HepG2 (cell line): ENCODE measurements around the gene SLC19A1. TPM values are rescaled to one million over a fixed set of nuclear protein-coding genes. Genes with fewer than 3 reads are reported as not detected.
A peak's percentile ranks its signal among the peaks of the same experiment; 100 is the strongest.

ENCODE experiments used
- AGO2 ChIP-seq: fragments of 200-400 bp; formaldehyde crosslinking; optimal IDR thresholded peaks from 2 replicates; pipeline ENCODE3; 2017; ENCODE audit warnings: mild to moderate bottlenecking, low read depth, low read length, moderate library complexity
- BHLHE40 ChIP-seq: IDR thresholded peaks from 2 replicates; pipeline ENCODE4 v1.6.1; 2011; ENCODE audit warnings: low read length, improper control_type of control experiment
- BORCS8-MEF2B ChIP-seq: sonication (generic); formaldehyde crosslinking; IDR thresholded peaks from 2 replicates; pipeline ENCODE4 v1.8.0; 2022; ENCODE audit warnings: mild to moderate bottlenecking, missing genetic modification reagents
- CHCHD3 ChIP-seq: sonication (generic); formaldehyde crosslinking; IDR thresholded peaks from 2 replicates; pipeline ENCODE4 v1.8.0; 2022; ENCODE audit warnings: mild to moderate bottlenecking, missing genetic modification reagents, moderate library complexity
- HMG20B ChIP-seq: conservative IDR thresholded peaks from 2 replicates; pipeline ENCODE4 v1.6.1; 2016; ENCODE audit warnings: missing genetic modification reagents, missing compliant biosample characterization
- KLF15 ChIP-seq: sonication (generic); formaldehyde crosslinking; IDR thresholded peaks from 2 replicates; pipeline ENCODE4 v1.8.1; 2023; ENCODE audit warnings: borderline replicate concordance, mild to moderate bottlenecking, inconsistent platforms, missing genetic modification reagents, mixed read lengths
- KMT2A ChIP-seq: sonication (generic); formaldehyde crosslinking; IDR thresholded peaks from 2 replicates; pipeline ENCODE4 v1.4.0; 2020; ENCODE audit warnings: missing genetic modification reagents
- MEIS1 ChIP-seq: sonication (generic); formaldehyde crosslinking; IDR thresholded peaks from 2 replicates; pipeline ENCODE4 v1.9.0; 2021; ENCODE audit warnings: mild to moderate bottlenecking, missing genetic modification reagents, moderate library complexity, borderline replicate concordance
- NCOA2 ChIP-seq: sonication (generic); formaldehyde crosslinking; IDR thresholded peaks from 2 replicates; pipeline ENCODE4 v1.8.0; 2022; ENCODE audit warnings: inconsistent platforms
- RARA ChIP-seq: IDR thresholded peaks from 2 replicates; pipeline ENCODE4 v1.6.1; 2016; ENCODE audit warnings: missing genetic modification reagents, missing compliant biosample characterization
- RBFOX2 ChIP-seq: fragments of 200-400 bp; formaldehyde crosslinking; IDR thresholded peaks from 2 replicates; pipeline ENCODE4 v1.6.1; 2017; ENCODE audit warnings: low read depth, mild to moderate bottlenecking, low read length
- SKI ChIP-seq: fragments of 450-650 bp; IDR thresholded peaks from one replicate; pipeline ENCODE4 v1.6.1; 2018; ENCODE audit warnings: mild to moderate bottlenecking; ENCODE audit not compliant: partially characterized antibody
- SPEN ChIP-seq: sonication (generic); formaldehyde crosslinking; IDR thresholded peaks from 2 replicates; pipeline ENCODE4 v1.5.1; 2020; ENCODE audit warnings: low read depth, mild to moderate bottlenecking, missing genetic modification reagents
- THAP11 ChIP-seq: IDR thresholded peaks from 2 replicates; pipeline ENCODE4 v1.6.1; 2016; ENCODE audit warnings: missing biosample characterization, missing genetic modification reagents
- TSC22D2 ChIP-seq: sonication (generic); formaldehyde crosslinking; IDR thresholded peaks from 2 replicates; pipeline ENCODE4 v1.5.1; 2020; ENCODE audit warnings: missing genetic modification reagents, mild to moderate bottlenecking, borderline replicate concordance
- YEATS4 ChIP-seq: sonication (generic); formaldehyde crosslinking; IDR thresholded peaks from 2 replicates; pipeline ENCODE4 v1.4.0; 2020; ENCODE audit warnings: missing genetic modification reagents, borderline replicate concordance
- ZFP41 ChIP-seq: sonication (generic); formaldehyde crosslinking; IDR thresholded peaks from 2 replicates; pipeline ENCODE4 v1.4.0; 2020; ENCODE audit warnings: mild to moderate bottlenecking, missing genetic modification reagents, borderline replicate concordance
- ZFX ChIP-seq: sonication (generic); formaldehyde crosslinking; IDR thresholded peaks from 2 replicates; pipeline ENCODE4 v1.4.0; 2020; ENCODE audit warnings: mild to moderate bottlenecking, low read depth, missing genetic modification reagents, moderate library complexity
- ZNF296 ChIP-seq: sonication (generic); formaldehyde crosslinking; conservative IDR thresholded peaks from 2 replicates; pipeline ENCODE4 v1.5.0; 2020; ENCODE audit warnings: mild to moderate bottlenecking, missing genetic modification reagents
- ZNF558 ChIP-seq: sonication (generic); formaldehyde crosslinking; IDR thresholded peaks from 2 replicates; pipeline ENCODE4 v1.9.0; 2022; ENCODE audit warnings: mild to moderate bottlenecking, missing genetic modification reagents, borderline replicate concordance
- ZNF709 ChIP-seq: sonication (generic); formaldehyde crosslinking; IDR thresholded peaks from 2 replicates; pipeline ENCODE4 v1.5.0; 2020; ENCODE audit warnings: mild to moderate bottlenecking, missing genetic modification reagents
- ZNF780A ChIP-seq: sonication (generic); formaldehyde crosslinking; IDR thresholded peaks from 2 replicates; pipeline ENCODE4 v1.8.0; 2022; ENCODE audit warnings: mild to moderate bottlenecking, missing genetic modification reagents, moderate library complexity
- polyA plus RNA-seq, 8 experiments: library from polyadenylated mRNA; depleted of rRNA in 3 of 8; stranded (reverse) in 7 of 8; unstranded in 1 of 8; fragments of >200 nt; fragmentation: Illumina TruSeq in 4 of 8; extraction: Trizol in 4 of 8; gene quantifications; 2 replicates each; pipeline versions ENCODE4 v1.2.1 to v1.2.3, GENCODE V29; 2011 to 2016; ENCODE audit warnings: low read depth in 4 of 8, missing spikeins in 1 of 8, mixed read lengths in 1 of 8; ENCODE audit not compliant: insufficient read depth in 1 of 8
- total RNA-seq, 5 experiments: library from RNA; depleted of rRNA; stranded (reverse); fragments of >200 nt; fragmentation: Illumina TruSeq; extraction: Trizol; gene quantifications; 2 replicates each; pipeline ENCODE4 v1.2.3, GENCODE V29; 2016; ENCODE audit warnings: low read depth in 1 of 5
- TF ChIP-seq, protein P1 (sequence below): sonication (generic); formaldehyde crosslinking; IDR thresholded peaks from 2 replicates; pipeline ENCODE4 v1.5.0; 2020; ENCODE audit warnings: missing genetic modification reagents
- TF ChIP-seq, protein P2 (sequence below): sonication (generic); formaldehyde crosslinking; IDR thresholded peaks from 2 replicates; pipeline ENCODE4 v1.5.0; 2020; ENCODE audit warnings: mild to moderate bottlenecking, low read depth, missing genetic modification reagents, borderline replicate concordance
- TF ChIP-seq, protein P3 (sequence below): sonication (generic); formaldehyde crosslinking; IDR thresholded peaks from 2 replicates; pipeline ENCODE4 v1.4.0; 2020; ENCODE audit warnings: mild to moderate bottlenecking, low read depth, missing genetic modification reagents
- TF ChIP-seq, protein P4 (sequence below): sonication (generic); formaldehyde crosslinking; conservative IDR thresholded peaks from 2 replicates; pipeline ENCODE4 v1.8.0; 2022; ENCODE audit warnings: missing genetic modification reagents

Gene SLC19A1
- total and polyA plus RNA-seq, 2 of the 13 experiments (the other 11 are each of a cell fraction or from before 2014, with no cell fraction given), result 21.8 to 23.0 TPM

DNA sequence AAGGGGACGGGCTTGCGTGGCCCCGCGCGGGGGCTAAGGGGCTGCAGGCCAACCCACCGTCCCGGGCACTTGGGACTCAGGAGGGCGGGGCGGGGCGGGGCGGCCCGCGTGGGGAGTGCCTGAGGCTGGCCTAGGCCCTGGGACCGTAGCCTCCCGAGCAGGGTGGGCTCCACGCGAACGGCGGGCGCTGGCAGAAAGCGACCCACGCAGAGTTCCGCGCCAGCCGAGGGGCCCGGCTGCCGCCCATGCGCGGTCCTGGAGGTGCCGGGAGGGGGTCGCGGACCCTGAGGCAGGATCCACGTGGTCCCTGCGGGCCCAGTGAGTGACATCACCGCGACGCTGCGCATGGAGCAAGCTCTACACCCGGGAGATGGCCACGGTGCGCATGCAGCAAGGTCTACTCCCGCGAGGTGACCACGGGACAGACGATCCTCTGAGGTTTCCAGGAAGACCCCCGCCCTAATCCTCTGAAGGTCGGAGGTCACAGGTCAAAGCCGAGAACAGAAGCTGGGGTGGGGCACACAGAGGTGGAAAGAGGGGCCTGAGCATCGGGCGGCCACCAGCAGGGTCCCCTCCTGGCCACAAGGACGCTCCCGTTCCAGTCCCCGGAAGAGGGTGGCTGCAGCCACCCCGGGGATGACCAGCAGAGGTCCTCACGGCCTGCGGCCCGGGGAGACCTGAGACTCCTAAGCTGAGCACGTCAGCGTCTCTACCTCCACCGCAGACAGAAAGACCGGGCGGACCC is 13.5 kb upstream of the SLC19A1 start (continued):
- TF ChIP-seq CHCHD3 (CRISPR knock-in tag), result 0 out of 2 replicates have a peak, but pooled peaks have one; percentile 55
- TF ChIP-seq ZNF709, result peak; percentile 84
- peak; percentile 27; the same call in 1 of the 2 replicates for TF ChIP-seq NCOA2 (CRISPR knock-in tag)
- TF ChIP-seq, protein P1, sequence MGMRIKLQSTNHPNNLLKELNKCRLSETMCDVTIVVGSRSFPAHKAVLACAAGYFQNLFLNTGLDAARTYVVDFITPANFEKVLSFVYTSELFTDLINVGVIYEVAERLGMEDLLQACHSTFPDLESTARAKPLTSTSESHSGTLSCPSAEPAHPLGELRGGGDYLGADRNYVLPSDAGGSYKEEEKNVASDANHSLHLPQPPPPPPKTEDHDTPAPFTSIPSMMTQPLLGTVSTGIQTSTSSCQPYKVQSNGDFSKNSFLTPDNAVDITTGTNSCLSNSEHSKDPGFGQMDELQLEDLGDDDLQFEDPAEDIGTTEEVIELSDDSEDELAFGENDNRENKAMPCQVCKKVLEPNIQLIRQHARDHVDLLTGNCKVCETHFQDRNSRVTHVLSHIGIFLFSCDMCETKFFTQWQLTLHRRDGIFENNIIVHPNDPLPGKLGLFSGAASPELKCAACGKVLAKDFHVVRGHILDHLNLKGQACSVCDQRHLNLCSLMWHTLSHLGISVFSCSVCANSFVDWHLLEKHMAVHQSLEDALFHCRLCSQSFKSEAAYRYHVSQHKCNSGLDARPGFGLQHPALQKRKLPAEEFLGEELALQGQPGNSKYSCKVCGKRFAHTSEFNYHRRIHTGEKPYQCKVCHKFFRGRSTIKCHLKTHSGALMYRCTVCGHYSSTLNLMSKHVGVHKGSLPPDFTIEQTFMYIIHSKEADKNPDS (CRISPR knock-in tag), result peak; percentile 31; the same call in 1 of the 2 replicates
- TF ChIP-seq, protein P2, sequence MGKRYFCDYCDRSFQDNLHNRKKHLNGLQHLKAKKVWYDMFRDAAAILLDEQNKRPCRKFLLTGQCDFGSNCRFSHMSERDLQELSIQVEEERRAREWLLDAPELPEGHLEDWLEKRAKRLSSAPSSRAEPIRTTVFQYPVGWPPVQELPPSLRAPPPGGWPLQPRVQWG (CRISPR knock-in tag), result no peak
- peak; percentile 92; the same call in 1 of the 2 replicates for TF ChIP-seq ZFP41 (CRISPR knock-in tag)
- peak; percentile 76 for TF ChIP-seq SPEN
- TF ChIP-seq THAP11 (CRISPR knock-in tag), result peak; percentile 62
- TF ChIP-seq, protein P3, sequence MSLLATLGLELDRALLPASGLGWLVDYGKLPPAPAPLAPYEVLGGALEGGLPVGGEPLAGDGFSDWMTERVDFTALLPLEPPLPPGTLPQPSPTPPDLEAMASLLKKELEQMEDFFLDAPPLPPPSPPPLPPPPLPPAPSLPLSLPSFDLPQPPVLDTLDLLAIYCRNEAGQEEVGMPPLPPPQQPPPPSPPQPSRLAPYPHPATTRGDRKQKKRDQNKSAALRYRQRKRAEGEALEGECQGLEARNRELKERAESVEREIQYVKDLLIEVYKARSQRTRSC (CRISPR knock-in tag), result no peak
- TF ChIP-seq MEIS1 (CRISPR knock-in tag), result 0 out of 2 replicates have a peak, but pooled peaks have one; percentile 75
- TF ChIP-seq ZFX (CRISPR knock-in tag), result peak; percentile 86
- TF ChIP-seq SKI, result peak; percentile 66
- peak; percentile 40; the same call in 1 of the 2 replicates for TF ChIP-seq KMT2A
- 0 out of 2 replicates have a peak, but pooled peaks have one; percentile 26 for TF ChIP-seq HMG20B (CRISPR knock-in tag)
- TF ChIP-seq ZNF558 (CRISPR knock-in tag), result no peak
- 0 out of 2 replicates have a peak, but pooled peaks have one; percentile 56 for TF ChIP-seq TSC22D2 (CRISPR knock-in tag)
- TF ChIP-seq, protein P4, sequence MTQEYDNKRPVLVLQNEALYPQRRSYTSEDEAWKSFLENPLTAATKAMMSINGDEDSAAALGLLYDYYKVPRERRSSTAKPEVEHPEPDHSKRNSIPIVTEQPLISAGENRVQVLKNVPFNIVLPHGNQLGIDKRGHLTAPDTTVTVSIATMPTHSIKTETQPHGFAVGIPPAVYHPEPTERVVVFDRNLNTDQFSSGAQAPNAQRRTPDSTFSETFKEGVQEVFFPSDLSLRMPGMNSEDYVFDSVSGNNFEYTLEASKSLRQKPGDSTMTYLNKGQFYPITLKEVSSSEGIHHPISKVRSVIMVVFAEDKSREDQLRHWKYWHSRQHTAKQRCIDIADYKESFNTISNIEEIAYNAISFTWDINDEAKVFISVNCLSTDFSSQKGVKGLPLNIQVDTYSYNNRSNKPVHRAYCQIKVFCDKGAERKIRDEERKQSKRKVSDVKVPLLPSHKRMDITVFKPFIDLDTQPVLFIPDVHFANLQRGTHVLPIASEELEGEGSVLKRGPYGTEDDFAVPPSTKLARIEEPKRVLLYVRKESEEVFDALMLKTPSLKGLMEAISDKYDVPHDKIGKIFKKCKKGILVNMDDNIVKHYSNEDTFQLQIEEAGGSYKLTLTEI (CRISPR knock-in tag), result no peak
- peak; percentile 89 for TF ChIP-seq YEATS4
- TF ChIP-seq RBFOX2, result peak; percentile 84
- no peak for TF ChIP-seq ZNF780A
- peak; percentile 19; the same call in 1 of the 2 replicates for TF ChIP-seq BHLHE40
- no peak; the same call in 1 of the 2 replicates for TF ChIP-seq ZNF296 (CRISPR knock-in tag)
- TF ChIP-seq BORCS8-MEF2B, result peak; percentile 84
- TF ChIP-seq AGO2, result peak; percentile 54
- TF ChIP-seq RARA (CRISPR knock-in tag), result peak; percentile 48; the same call in 1 of the 2 replicates
- TF ChIP-seq KLF15, result no peak
